Thymus (tissue), 14 donors: ENCODE measurements around the gene CDC14B. TPM values are rescaled to one million over a fixed set of nuclear protein-coding genes. Genes with fewer than 3 reads are reported as not detected.
"Not testable (repeated sequence)": the region's sequence is repeated elsewhere in the genome, so short reads cannot be mapped to it uniquely, and the experiment has no call there.

Experiments used
- DNase-seq, 9 donors: peaks; one replicate each; pipeline ENCODE4 v3.0.0-alpha.2; 2013; ENCODE audit warnings: low spot score in 9 of 9, low read depth in 6 of 9, missing footprints in 1 of 9
- H3K27ac ChIP-seq, 2 donors: one replicate each; pipeline ENCODE4 v1.5.1; 2013; ENCODE audit warnings: control low read depth in 1 of 2, low read depth in 1 of 2, low read length in 1 of 2, mild to moderate bottlenecking in 1 of 2, moderate library complexity in 1 of 2
- H3K27me3 ChIP-seq, 2 donors: one replicate each; pipeline ENCODE4 v1.5.1; 2013; ENCODE audit warnings: low read length in 1 of 2; ENCODE audit not compliant: control insufficient read depth in 2 of 2, insufficient read depth in 1 of 2
- H3K36me3 ChIP-seq, 2 donors: one replicate each; pipeline ENCODE4 v1.5.1; 2013; ENCODE audit warnings: low read length in 1 of 2, mild to moderate bottlenecking in 1 of 2, moderate library complexity in 1 of 2; ENCODE audit not compliant: control insufficient read depth in 2 of 2, insufficient read depth in 2 of 2
- H3K4me1 ChIP-seq, 2 donors: one replicate each; pipeline ENCODE4 v1.5.1; 2013; ENCODE audit warnings: low read length in 2 of 2; ENCODE audit not compliant: control insufficient read depth in 2 of 2, insufficient read depth in 2 of 2
- H3K4me3 ChIP-seq, 2 donors: one replicate each; pipeline ENCODE4 v1.5.1; 2013; ENCODE audit warnings: low read length in 2 of 2, control low read depth in 1 of 2, mild to moderate bottlenecking in 1 of 2
- H3K9me3 ChIP-seq, 2 donors: one replicate each; pipeline ENCODE4 v1.5.1; 2013; ENCODE audit warnings: low read length in 1 of 2, mild to moderate bottlenecking in 1 of 2; ENCODE audit not compliant: control insufficient read depth in 2 of 2, insufficient read depth in 1 of 2
- WGBS: extraction: QIAGEN DNeasy Blood & Tissue Kit; methylation state at CpG from one replicate; pipeline ENCODE4 v1.1.7; 2013; 5-methylcytosine and 5-hydroxymethylcytosine counted together
- long read RNA-seq, 10 donors: transcript quantifications; one replicate each; lab custom pipeline, GENCODE V29; 2026
- polyA plus RNA-seq: library from polyadenylated mRNA; stranded (reverse); fragments of 200-250 nt; gene quantifications from one replicate; pipeline ENCODE4 v1.2.3, GENCODE V29; 2013
- total RNA-seq: library from RNA; stranded (reverse); fragments of 120-200 nt; gene quantifications from one replicate; pipeline ENCODE4 v1.2.4, GENCODE V29; 2013
- donor health status: healthy.

CDC14B gene
- total RNA-seq, result 4.8 TPM
- 6.7 TPM for polyA plus RNA-seq
- long read RNA-seq, donor 1, result 0 reads
- long read RNA-seq, donor 2, result 0 reads
- long read RNA-seq, donor 3, full-length matches to known transcripts, result 3 of 3 reads
- long read RNA-seq, donor 3, partial matches to known transcripts, result 0 of 3 reads
- long read RNA-seq, donor 3, other reads (novel, unspliced or antisense), result 0 of 3 reads
- long read RNA-seq, donor 4, full-length matches to known transcripts, result 2 of 2 reads
- long read RNA-seq, donor 4, partial matches to known transcripts, result 0 of 2 reads
- long read RNA-seq, donor 4, other reads (novel, unspliced or antisense), result 0 of 2 reads
- long read RNA-seq, donor 5, result 0 reads
- long read RNA-seq, donor 6, result 0 reads
- long read RNA-seq, donor 7, full-length matches to known transcripts, result 2 of 2 reads
- long read RNA-seq, donor 7, partial matches to known transcripts, result 0 of 2 reads
- long read RNA-seq, donor 7, other reads (novel, unspliced or antisense), result 0 of 2 reads
- long read RNA-seq, donor 8, result 0 reads
- long read RNA-seq, donor 9, full-length matches to known transcripts, result 1 of 1 reads
- long read RNA-seq, donor 9, partial matches to known transcripts, result 0 of 1 reads
- long read RNA-seq, donor 9, other reads (novel, unspliced or antisense), result 0 of 1 reads
- long read RNA-seq, donor 10, partial matches to known transcripts, result 0 of 2 reads
- long read RNA-seq, donor 10, other reads (novel, unspliced or antisense), result 0 of 2 reads

GRCh38 chr9:96619491-96620180 is at the start of gene CDC14B:
CDC14B (minus strand) TSS chr9:96619843; CDS start chr9:96619378, 465 bp downstream.
- WGBS, result 2% methylated on average over 66 of the region's 66 CpGs
- peak within 1 kb of the TSS; percentile 16 to 45 for H3K4me3 ChIP-seq
- no peaks in the 10 kb centered on the region for H3K36me3 ChIP-seq
- peak in 5 of 9 donors; percentile 13 to 50 (median 28) for DNase-seq
- peak within 1 kb of the TSS in 1 of 2 donors; percentile 26 for H3K27ac ChIP-seq
- peaks cover 0 to 7% of the 10 kb centered on the region in 2 donors for H3K4me1 ChIP-seq
- H3K9me3 ChIP-seq, result peaks cover 2 to 3% of the 10 kb centered on the region in 2 donors
- H3K27me3 ChIP-seq, result peaks cover 38 to 52% of the 10 kb centered on the region in 2 donors

GRCh38 chr9:96668868-96669534 is 49.4 kb upstream of the CDC14B start:
- H3K4me3 ChIP-seq, result no peak overlapping the region
- H3K27me3 ChIP-seq, result no peaks in the 10 kb centered on the region
- WGBS, result 96% methylated on average over 20 of the region's 20 CpGs
- no peaks in the 10 kb centered on the region for H3K4me1 ChIP-seq
- no peaks in the 10 kb centered on the region for H3K9me3 ChIP-seq
- DNase-seq, result no peak
- H3K36me3 ChIP-seq, result no peaks in the 10 kb centered on the region
- H3K27ac ChIP-seq, result no peak overlapping the region

GRCh38 chr9:96667363-96667728 is 47.7 kb upstream of the CDC14B start:
- H3K9me3 ChIP-seq, result no peaks in the 10 kb centered on the region
- no peaks in the 10 kb centered on the region for H3K36me3 ChIP-seq
- H3K4me1 ChIP-seq, result no peaks in the 10 kb centered on the region
- H3K4me3 ChIP-seq, result no peak overlapping the region
- WGBS, result 98% methylated on average over 2 of the region's 2 CpGs
- no peak overlapping the region for H3K27ac ChIP-seq
- no peaks in the 10 kb centered on the region for H3K27me3 ChIP-seq
- no peak for DNase-seq

- H3K27ac ChIP-seq, H3K4me1 ChIP-seq, H3K27me3 ChIP-seq, H3K36me3 ChIP-seq, H3K9me3 ChIP-seq, H3K4me3 ChIP-seq: not testable (repeated sequence)
- WGBS, result 90% methylated on average over 15 of the region's 15 CpGs
- peak in 2 of 9 donors; percentile 13 to 36 for DNase-seq
Observed at GRCh38 chr9:96666653-96667362, 47.2 kb upstream of the CDC14B start.

GRCh38 chr9:96665789-96666188 is 46.1 kb upstream of the CDC14B start:
- 93% methylated on average over 6 of the region's 6 CpGs for WGBS
- H3K27me3 ChIP-seq, result no peaks in the 10 kb centered on the region
- H3K4me1 ChIP-seq, result no peaks in the 10 kb centered on the region
- no peak for DNase-seq
- H3K27ac ChIP-seq, result no peak overlapping the region
- H3K36me3 ChIP-seq, result no peaks in the 10 kb centered on the region
- no peaks in the 10 kb centered on the region for H3K9me3 ChIP-seq
- H3K4me3 ChIP-seq, result no peak overlapping the region

- Histone ChIP-seq H3K9me3 (no peaks in the 10 kb centered on the region), H3K27ac (no peak overlapping the region), H3K27me3 (peaks cover 0 to 2% of the 10 kb centered on the region in 2 donors), H3K4me1 (no peaks in the 10 kb centered on the region), H3K36me3 (no peaks in the 10 kb centered on the region), H3K4me3 (no peak overlapping the region)
- WGBS, result 98% methylated on average over 20 of the region's 20 CpGs
- no peak for DNase-seq
Observed at GRCh38 chr9:96663506-96664120, 44.0 kb upstream of the CDC14B start.

- H3K27ac ChIP-seq, result no peak overlapping the region
- peaks cover 0 to 8% of the 10 kb centered on the region in 2 donors for H3K27me3 ChIP-seq
- no peaks in the 10 kb centered on the region for H3K36me3 ChIP-seq
- no peak for DNase-seq
- H3K9me3 ChIP-seq, result no peaks in the 10 kb centered on the region
- H3K4me1 ChIP-seq, result no peaks in the 10 kb centered on the region
- H3K4me3 ChIP-seq, result no peak overlapping the region
- 95% methylated on average over 4 of the region's 4 CpGs for WGBS
Observed at GRCh38 chr9:96661711-96662110, 42.1 kb upstream of the CDC14B start.

- Histone ChIP-seq H3K27me3 (peaks cover 2 to 16% of the 10 kb centered on the region in 2 donors), H3K4me3 (no peak overlapping the region)
- 94% methylated on average over 7 of the region's 7 CpGs for WGBS
Observed at GRCh38 chr9:96660692-96661248, 41.1 kb upstream of the CDC14B start.

More at GRCh38 chr9:96660692-96661248, 41.1 kb upstream of the CDC14B start:
- no peaks in the 10 kb centered on the region for H3K36me3 ChIP-seq
- no peak overlapping the region for H3K27ac ChIP-seq
- DNase-seq, result no peak
- H3K4me1 ChIP-seq, result peaks cover 0 to under 1% of the 10 kb centered on the region in 2 donors
- H3K9me3 ChIP-seq, result no peaks in the 10 kb centered on the region
